Measurements from ENCODE around the gene HAVCR2.

Gene HAVCR2

GRCh38 chr5:157116483-157116954 lies 7.7 kb upstream of the HAVCR2 start:
- Histone ChIP-seq H3K4me1 (ENCODE audit: insufficient read depth, low read length, severe bottlenecking) (no peaks in the 10 kb centered on the region), H3K79me2 (ENCODE audit: insufficient read depth, low read length) (no peaks in the 10 kb centered on the region), H3K9me3 (ENCODE audit: low read length) (0 out of 2 replicates have a peak, but pooled peaks cover 3% of the 10 kb centered on the region), H3K9ac (ENCODE audit: low read length) (no peak overlapping the region), H4K20me1 (ENCODE audit: insufficient read depth, low read length) (no peaks in the 10 kb centered on the region), H3K27ac (ENCODE audit: low read depth, low read length, poor library complexity, severe bottlenecking) (no peak overlapping the region), H2AFZ (ENCODE audit: low read length) (no peak overlapping the region), H3K27me3 (ENCODE audit: insufficient read depth, low read length) (no peaks in the 10 kb centered on the region), H3K4me2 (ENCODE audit: low read length) (no peak overlapping the region), H3F3A (ENCODE audit: insufficient read depth, low read length) (no peaks in the 10 kb centered on the region), H3K4me3 (ENCODE audit: low read depth, low read length, poor library complexity, severe bottlenecking) (no peak overlapping the region), H3K36me3 (ENCODE audit: insufficient read depth, low read length) (no peaks in the 10 kb centered on the region), H3K9me2 (ENCODE audit: low read depth, low read length) (no peaks in the 10 kb centered on the region)
- TF ChIP-seq CTCF (IDR thresholded peaks at IDR 0.05; ENCODE audit: low read length), result no peak
- TF ChIP-seq EZH2 (IDR thresholded peaks at IDR 0.05; ENCODE audit: borderline replicate concordance, low read length), result no peak

- Histone ChIP-seq H3K9me2 (ENCODE audit: low read depth, low read length) (no peaks in the 10 kb centered on the region), H2AFZ (ENCODE audit: low read length) (no peak overlapping the region), H3F3A (ENCODE audit: insufficient read depth, low read length) (no peaks in the 10 kb centered on the region), H3K9ac (ENCODE audit: low read length) (no peak overlapping the region), H3K27me3 (ENCODE audit: insufficient read depth, low read length) (no peaks in the 10 kb centered on the region), H3K36me3 (ENCODE audit: insufficient read depth, low read length) (no peaks in the 10 kb centered on the region), H3K4me2 (ENCODE audit: low read length) (no peak overlapping the region), H3K4me3 (ENCODE audit: low read depth, low read length, poor library complexity, severe bottlenecking) (no peak overlapping the region), H3K4me1 (ENCODE audit: insufficient read depth, low read length, severe bottlenecking) (no peaks in the 10 kb centered on the region), H3K27ac (ENCODE audit: low read depth, low read length, poor library complexity, severe bottlenecking) (no peak overlapping the region), H3K79me2 (ENCODE audit: insufficient read depth, low read length) (no peaks in the 10 kb centered on the region), H3K9me3 (ENCODE audit: low read length) (no peaks in the 10 kb centered on the region), H4K20me1 (ENCODE audit: insufficient read depth, low read length) (no peaks in the 10 kb centered on the region)
- no peak for TF ChIP-seq CTCF (IDR thresholded peaks at IDR 0.05; ENCODE audit: low read length)
- no peak for TF ChIP-seq EZH2 (IDR thresholded peaks at IDR 0.05; ENCODE audit: borderline replicate concordance, low read length)
These were observed 6.7 kb upstream of the HAVCR2 start for GRCh38 chr5:157115502-157115901.

GRCh38 chr5:157115012-157115411 lies 6.2 kb upstream of the HAVCR2 start:
- no peak overlapping the region for H3K4me2 ChIP-seq (ENCODE audit: low read length)
- no peak overlapping the region for H3K4me3 ChIP-seq (ENCODE audit: low read depth, low read length, poor library complexity, severe bottlenecking)
- TF ChIP-seq EZH2 (IDR thresholded peaks at IDR 0.05; ENCODE audit: borderline replicate concordance, low read length) (no peak), CTCF (IDR thresholded peaks at IDR 0.05; ENCODE audit: low read length) (no peak)
- no peak overlapping the region for H2AFZ ChIP-seq (ENCODE audit: low read length)
- no peak overlapping the region for H3K9ac ChIP-seq (ENCODE audit: low read length)
- H3K9me2 ChIP-seq (ENCODE audit: low read depth, low read length), result no peaks in the 10 kb centered on the region
- no peaks in the 10 kb centered on the region for H3F3A ChIP-seq (ENCODE audit: insufficient read depth, low read length)
- H3K79me2 ChIP-seq (ENCODE audit: insufficient read depth, low read length), result no peaks in the 10 kb centered on the region
- no peaks in the 10 kb centered on the region for H3K9me3 ChIP-seq (ENCODE audit: low read length)
- no peaks in the 10 kb centered on the region for H3K36me3 ChIP-seq (ENCODE audit: insufficient read depth, low read length)
- H3K4me1 ChIP-seq (ENCODE audit: insufficient read depth, low read length, severe bottlenecking), result no peaks in the 10 kb centered on the region
- no peaks in the 10 kb centered on the region for H4K20me1 ChIP-seq (ENCODE audit: insufficient read depth, low read length)
- no peaks in the 10 kb centered on the region for H3K27me3 ChIP-seq (ENCODE audit: insufficient read depth, low read length)
- no peak overlapping the region for H3K27ac ChIP-seq (ENCODE audit: low read depth, low read length, poor library complexity, severe bottlenecking)
